Keratinocyte (primary cell): ENCODE measurements around the gene NCBP1. TPM values are rescaled to one million over a fixed set of nuclear protein-coding genes. Genes with fewer than 3 reads are reported as not detected.

Source experiments
- DNase-seq: peaks from one replicate; pipeline ENCODE4 v3.0.0-alpha.2; 2011; ENCODE audit warnings: low read depth, missing footprints, low spot score
- FAIRE-seq: peaks from 2 replicates; lab custom pipeline; 2011; peaks lifted over from hg19 to GRCh38; lab: Jason Lieb, UNC
- H2AFZ ChIP-seq: 2 replicates; pipeline ENCODE4 v1.6.0; 2012; ENCODE audit warnings: low read length, control low read depth, inconsistent platforms; ENCODE audit not compliant: control insufficient read depth
- H3K27ac ChIP-seq: 2 replicates; pipeline ENCODE4 v1.5.1; 2011; ENCODE audit warnings: low read length; ENCODE audit not compliant: control insufficient read depth, insufficient read depth
- H3K27me3 ChIP-seq: 3 replicates; pipeline ENCODE4 v1.6.0; 2011; ENCODE audit warnings: low read length; ENCODE audit not compliant: control insufficient read depth, insufficient read depth; ENCODE audit errors: extremely low read depth
- H3K36me3 ChIP-seq, 2 experiments: 2 replicates in 1 of 2; 3 replicates in 1 of 2; pipeline ENCODE4 v1.5.1; 2011; ENCODE audit warnings: low read length in 2 of 2, mild to moderate bottlenecking in 1 of 2; ENCODE audit not compliant: control insufficient read depth in 2 of 2, insufficient read depth in 2 of 2; ENCODE audit errors: extremely low read depth in 1 of 2
- H3K4me1 ChIP-seq: 3 replicates; pipeline ENCODE4 v1.5.1; 2011; ENCODE audit warnings: low read length; ENCODE audit not compliant: control insufficient read depth, insufficient read depth; ENCODE audit errors: extremely low read depth
- H3K4me2 ChIP-seq: 3 replicates; pipeline ENCODE4 v1.6.0; 2011; ENCODE audit warnings: low read depth, low read length; ENCODE audit not compliant: control insufficient read depth, insufficient read depth; ENCODE audit errors: extremely low read depth
- H3K4me3 ChIP-seq, 3 experiments: fragments of 200-600 bp in 1 of 3; sonication (generic) in 1 of 3; 2 replicates in 2 of 3; 3 replicates in 1 of 3; pipeline ENCODE4 v1.5.1; 2011 to 2016; ENCODE audit warnings: low read length in 3 of 3, mild to moderate bottlenecking in 3 of 3, control low read depth in 2 of 3, inconsistent platforms in 1 of 3, low read depth in 1 of 3, mixed read lengths in 1 of 3, mixed run types in 1 of 3, moderate library complexity in 1 of 3; ENCODE audit not compliant: control insufficient read depth in 2 of 3, insufficient read depth in 2 of 3; ENCODE audit errors: extremely low read depth in 1 of 3
- H3K79me2 ChIP-seq: 2 replicates; pipeline ENCODE4 v1.6.0; 2012; ENCODE audit warnings: low read length; ENCODE audit not compliant: control insufficient read depth, insufficient read depth
- H3K9ac ChIP-seq: 3 replicates; pipeline ENCODE4 v1.6.0; 2011; ENCODE audit warnings: low read length; ENCODE audit not compliant: control insufficient read depth, insufficient read depth; ENCODE audit errors: extremely low read depth
- H3K9me1 ChIP-seq: 3 replicates; pipeline ENCODE4 v1.6.0; 2011; ENCODE audit warnings: low read length; ENCODE audit not compliant: control insufficient read depth, insufficient read depth; ENCODE audit errors: extremely low read depth
- H3K9me3 ChIP-seq: 2 replicates; pipeline ENCODE4 v1.5.1; 2012; ENCODE audit warnings: low read depth, low read length; ENCODE audit not compliant: control insufficient read depth
- H4K20me1 ChIP-seq: 3 replicates; pipeline ENCODE4 v1.6.0; 2011; ENCODE audit warnings: low read length; ENCODE audit not compliant: control insufficient read depth, insufficient read depth; ENCODE audit errors: extremely low read depth
- EZH2 ChIP-seq: IDR thresholded peaks from one replicate; pipeline ENCODE4 v1.6.1; 2012; ENCODE audit warnings: inconsistent platforms, mild to moderate bottlenecking, low read length, moderate library complexity
- dilution Hi-C: fragments of 300-500 bp; cut with MboI; formaldehyde crosslinking; loops from one replicate; pipeline ENCODE4 v1.7.0; 2020; ENCODE audit warnings: low sequenced_read_pairs; ENCODE audit not compliant: extremely low pct_ligation_motif_present
- polyA plus RNA-seq, 5 experiments: library from polyadenylated mRNA; depleted of rRNA in 3 of 5; stranded (reverse) in 3 of 5; stranded (forward) in 1 of 5; unstranded in 1 of 5; fragments of >200 nt; gene quantifications; 1 replicate in 1 of 5; 2 replicates in 3 of 5; 3 replicates in 1 of 5; pipeline versions ENCODE4 v1.2.1 to v1.2.3, GENCODE V29; 2011 to 2012; ENCODE audit warnings: missing spikeins in 2 of 5, low read depth in 1 of 5, low replicate concordance in 1 of 5
- TF ChIP-seq, protein P1 (sequence below), 3 experiments: IDR thresholded peaks in 1 of 3; conservative IDR thresholded peaks in 1 of 3; optimal IDR thresholded peaks in 1 of 3; 2 replicates in 2 of 3; 3 replicates in 1 of 3; pipeline versions ENCODE3 to v1.5.1; 2011; ENCODE audit warnings: low read length in 3 of 3, mild to moderate bottlenecking in 3 of 3, moderate library complexity in 2 of 3, control low read depth in 1 of 3, inconsistent platforms in 1 of 3; ENCODE audit not compliant: insufficient read depth in 2 of 3; ENCODE audit errors: extremely low read depth in 1 of 3

NCBP1 gene
- polyA plus RNA-seq, 1 donor (not counting 4 experiments of a cell fraction or from before 2014, with no cell fraction given), result 38.6 TPM

DNA sequence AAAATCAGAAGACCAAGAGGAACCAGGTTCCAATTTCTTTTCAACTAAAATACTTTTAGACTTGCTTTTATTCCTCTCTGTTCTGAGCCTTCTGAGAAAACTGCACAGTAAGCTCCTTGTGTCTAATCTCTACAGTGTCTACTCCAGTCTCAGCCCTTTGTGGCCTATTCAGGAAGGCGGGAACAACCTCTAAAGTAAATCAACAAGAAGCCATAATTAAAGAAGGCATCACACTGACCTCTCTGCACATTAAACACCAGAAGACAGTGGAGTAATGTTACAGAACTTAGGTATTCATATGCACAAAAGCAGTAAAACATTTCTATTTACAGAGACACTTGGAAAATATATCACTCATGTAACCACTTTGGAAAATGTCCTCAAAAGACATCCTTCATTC, 48.6 kb downstream of the NCBP1 start:
- no peak overlapping the region for H3K4me3 ChIP-seq
- no peaks in the 10 kb centered on the region for H3K4me1 ChIP-seq
- no peaks in the 10 kb centered on the region for H3K9me1 ChIP-seq
- no peak overlapping the region for H3K9ac ChIP-seq
- FAIRE-seq (no peak), DNase-seq (no peak)
- TF ChIP-seq, protein P1, sequence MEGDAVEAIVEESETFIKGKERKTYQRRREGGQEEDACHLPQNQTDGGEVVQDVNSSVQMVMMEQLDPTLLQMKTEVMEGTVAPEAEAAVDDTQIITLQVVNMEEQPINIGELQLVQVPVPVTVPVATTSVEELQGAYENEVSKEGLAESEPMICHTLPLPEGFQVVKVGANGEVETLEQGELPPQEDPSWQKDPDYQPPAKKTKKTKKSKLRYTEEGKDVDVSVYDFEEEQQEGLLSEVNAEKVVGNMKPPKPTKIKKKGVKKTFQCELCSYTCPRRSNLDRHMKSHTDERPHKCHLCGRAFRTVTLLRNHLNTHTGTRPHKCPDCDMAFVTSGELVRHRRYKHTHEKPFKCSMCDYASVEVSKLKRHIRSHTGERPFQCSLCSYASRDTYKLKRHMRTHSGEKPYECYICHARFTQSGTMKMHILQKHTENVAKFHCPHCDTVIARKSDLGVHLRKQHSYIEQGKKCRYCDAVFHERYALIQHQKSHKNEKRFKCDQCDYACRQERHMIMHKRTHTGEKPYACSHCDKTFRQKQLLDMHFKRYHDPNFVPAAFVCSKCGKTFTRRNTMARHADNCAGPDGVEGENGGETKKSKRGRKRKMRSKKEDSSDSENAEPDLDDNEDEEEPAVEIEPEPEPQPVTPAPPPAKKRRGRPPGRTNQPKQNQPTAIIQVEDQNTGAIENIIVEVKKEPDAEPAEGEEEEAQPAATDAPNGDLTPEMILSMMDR (optimal IDR thresholded peaks at IDR 0.05 in 1 of 3, IDR thresholded peaks at IDR 0.05 in 1 of 3, conservative IDR thresholded peaks at IDR 0.05 in 1 of 3; ENCODE audit: extremely low read depth in 1 of 3, insufficient read depth in 2 of 3, low read length in 3 of 3), result no peak
- TF ChIP-seq EZH2, result no peak
- H3K36me3 ChIP-seq, result peaks cover 10 to 11% of the 10 kb centered on the region in 2 experiments
- no peaks in the 10 kb centered on the region for H3K9me3 ChIP-seq
- H2AFZ ChIP-seq, result no peak overlapping the region
- no peak overlapping the region for H3K27ac ChIP-seq
- no peak overlapping the region for H3K4me2 ChIP-seq
- dilution Hi-C loops, result no loop called here
- H4K20me1 ChIP-seq, result no peaks in the 10 kb centered on the region
- H3K79me2 ChIP-seq, result no peaks in the 10 kb centered on the region
- no peaks in the 10 kb centered on the region for H3K27me3 ChIP-seq

DNA sequence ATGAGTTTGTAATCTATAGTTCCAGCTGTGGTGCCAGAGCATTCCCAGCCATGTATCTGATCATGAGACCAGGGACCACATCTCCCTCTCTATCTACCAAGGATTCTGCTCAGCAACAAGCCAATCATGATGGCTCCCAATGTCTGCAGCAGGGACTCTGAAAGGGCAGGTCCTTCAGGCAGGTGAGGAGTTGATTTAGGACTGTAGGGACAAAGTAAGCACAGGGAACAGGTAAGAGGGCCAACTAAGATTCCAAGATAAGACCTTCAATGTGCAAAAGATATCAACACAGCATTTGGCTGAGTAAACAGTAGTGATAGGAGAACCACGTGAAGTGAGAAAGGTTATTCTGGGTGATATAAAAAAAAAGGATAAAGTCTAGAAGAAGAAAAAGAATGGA, 55.0 kb downstream of the NCBP1 start:
- peaks cover 10% of the 10 kb centered on the region for H3K4me1 ChIP-seq
- no peaks in the 10 kb centered on the region for H4K20me1 ChIP-seq
- no peaks in the 10 kb centered on the region for H3K79me2 ChIP-seq
- H2AFZ ChIP-seq, result no peak overlapping the region
- H3K4me2 ChIP-seq, result no peak overlapping the region
- H3K9me3 ChIP-seq, result no peaks in the 10 kb centered on the region
- no peak overlapping the region for H3K9ac ChIP-seq
- no peak for TF ChIP-seq EZH2
- TF ChIP-seq, protein P1 (optimal IDR thresholded peaks at IDR 0.05 in 1 of 3, IDR thresholded peaks at IDR 0.05 in 1 of 3, conservative IDR thresholded peaks at IDR 0.05 in 1 of 3; ENCODE audit: extremely low read depth in 1 of 3, insufficient read depth in 2 of 3, low read length in 3 of 3), result no peak
- dilution Hi-C loops, result no loop called here
- H3K4me3 ChIP-seq, result no peak overlapping the region
- DNase-seq (no peak), FAIRE-seq (no peak)
- no peak overlapping the region for H3K27ac ChIP-seq
- H3K9me1 ChIP-seq, result no peaks in the 10 kb centered on the region
- no peaks in the 10 kb centered on the region for H3K27me3 ChIP-seq
- H3K36me3 ChIP-seq, result peaks cover 9 to 10% of the 10 kb centered on the region in 2 experiments
